Hepatocyte (in vitro differentiated cells): ENCODE data around the gene BCL7C.

Experiments used
- CTCF ChIP-seq: fragments of 200-600 bp; sonication (generic); IDR thresholded peaks from 2 replicates; pipeline ENCODE4 v1.5.1; 2016; ENCODE audit warnings: antibody characterized with exemption, mild to moderate bottlenecking; ENCODE audit not compliant: poor library complexity
- EZH2 ChIP-seq: fragments of 200-600 bp; sonication (generic); IDR thresholded peaks from 2 replicates; pipeline ENCODE4 v1.6.1; 2016; ENCODE audit warnings: antibody characterized with exemption, mild to moderate bottlenecking, borderline replicate concordance

GRCh38 chr16:30920891-30921290 is 27.0 kb upstream of the BCL7C start:
- TF ChIP-seq CTCF, result no peak
- no peak for TF ChIP-seq EZH2
